H1 (cell line): Measurements from ENCODE around the gene WDR35. TPM values are rescaled to one million over a fixed set of nuclear protein-coding genes. Genes with fewer than 3 reads are reported as not detected.

ENCODE experiments used
- CTCF ChIA-PET: fragments of 300-600 bp; sonication (Branson Sonifier 250); formaldehyde crosslinking; loops from one replicate; lab custom pipeline; 2021; ENCODE audit not compliant: partially characterized antibody; lab: Charles Lee
- POLR2A ChIA-PET: fragments of 300-600 bp; sonication (Branson Sonifier 250); formaldehyde crosslinking; loops from one replicate; lab custom pipeline; 2021; ENCODE audit warnings: inconsistent platforms; ENCODE audit not compliant: partially characterized antibody; lab: Charles Lee
- DNase-seq, 2 experiments: peaks; one replicate each; pipeline versions ENCODE4 v3.0.0 to v3.0.0-alpha.2; 2010 to 2022; ENCODE audit warnings: low spot score in 2 of 2, low read depth in 1 of 2, mixed read lengths in 1 of 2
- FAIRE-seq: peaks from 2 replicates; lab custom pipeline; 2011; peaks lifted over from hg19 to GRCh38; lab: Jason Lieb, UNC
- H2AFZ ChIP-seq: 2 replicates; pipeline ENCODE4 v1.8.1; 2012; ENCODE audit warnings: low read length, inconsistent platforms
- H2AK5ac ChIP-seq: 2 replicates; pipeline ENCODE4 v1.6.1; 2013; ENCODE audit warnings: low read depth, low read length
- H2BK120ac ChIP-seq: replicated peaks from 2 replicates; pipeline ENCODE3; 2013; ENCODE audit warnings: low read depth, low read length, inconsistent platforms
- H2BK12ac ChIP-seq: 2 replicates; pipeline ENCODE4 v1.6.1; 2013; ENCODE audit warnings: low read depth, low read length
- H2BK15ac ChIP-seq: 2 replicates; pipeline ENCODE4 v1.6.1; 2013; ENCODE audit warnings: low read length
- H2BK20ac ChIP-seq: 2 replicates; pipeline ENCODE4 v1.6.1; 2013; ENCODE audit warnings: low read length
- H2BK5ac ChIP-seq: 2 replicates; pipeline ENCODE4 v1.6.1; 2013; ENCODE audit warnings: low read depth, low read length
- H3K14ac ChIP-seq: 2 replicates; pipeline ENCODE4 v1.6.1; 2013; ENCODE audit warnings: inconsistent platforms; ENCODE audit not compliant: insufficient read length
- H3K18ac ChIP-seq: 2 replicates; pipeline ENCODE4 v1.6.1; 2013; ENCODE audit warnings: low read length; ENCODE audit errors: extremely low read depth
- H3K23ac ChIP-seq: 2 replicates; pipeline ENCODE4 v1.6.1; 2013; ENCODE audit warnings: inconsistent platforms; ENCODE audit not compliant: insufficient read length
- H3K23me2 ChIP-seq: 2 replicates; pipeline ENCODE4 v1.6.1; 2013; ENCODE audit warnings: low read depth, low read length
- H3K27ac ChIP-seq: 2 replicates; pipeline ENCODE4 v1.6.1; 2011; ENCODE audit warnings: low read depth, low read length, inconsistent platforms
- H3K27me3 ChIP-seq, 4 experiments: replicated peaks in 1 of 4; 1 replicate in 1 of 4; 2 replicates in 3 of 4; pipeline versions ENCODE4 v1.6.1 to v1.8.1; 2011 to 2013; ENCODE audit warnings: low read length in 3 of 4, mild to moderate bottlenecking in 3 of 4, inconsistent platforms in 2 of 4, mixed read lengths in 2 of 4, moderate library complexity in 1 of 4; ENCODE audit not compliant: control insufficient read depth in 3 of 4, insufficient read depth in 3 of 4; ENCODE audit errors: extremely low read depth in 1 of 4
- H3K36me3 ChIP-seq, 4 experiments: 2 replicates each; pipeline versions ENCODE4 v1.6.1 to v1.8.1; 2011 to 2013; ENCODE audit warnings: mild to moderate bottlenecking in 4 of 4, low read length in 3 of 4, moderate library complexity in 2 of 4, control low read depth in 1 of 4, inconsistent platforms in 1 of 4; ENCODE audit not compliant: insufficient read depth in 4 of 4, control insufficient read depth in 2 of 4
- H3K4ac ChIP-seq: replicated peaks from 2 replicates; pipeline ENCODE3; 2013; ENCODE audit warnings: low read length, low read depth, mixed read lengths, inconsistent platforms; ENCODE audit not compliant: insufficient read length
- H3K4me1 ChIP-seq, 4 experiments: replicated peaks in 1 of 4; 1 replicate in 1 of 4; 2 replicates in 3 of 4; pipeline versions ENCODE4 v1.6.1 to v1.8.1; 2011 to 2013; ENCODE audit warnings: low read length in 3 of 4, inconsistent platforms in 2 of 4, mixed read lengths in 1 of 4; ENCODE audit not compliant: insufficient read depth in 4 of 4, control insufficient read depth in 3 of 4
- H3K4me2 ChIP-seq, 2 experiments: 2 replicates each; pipeline versions ENCODE4 v1.6.1 to v1.8.1; 2011 to 2013; ENCODE audit warnings: low read depth in 2 of 2, low read length in 2 of 2, control low read depth in 1 of 2, inconsistent platforms in 1 of 2, mild to moderate bottlenecking in 1 of 2; ENCODE audit not compliant: insufficient read depth in 1 of 2
- H3K4me3 ChIP-seq, 4 experiments: fragments of 200-600, 300-600 bp in 1 of 4; sonication (generic), shearing (Covaris generic), sonication (Bioruptor Twin) in 1 of 4; 2 replicates each; pipeline versions ENCODE4 v1.5.1 to v1.8.1; 2011 to 2016; ENCODE audit warnings: low read length in 4 of 4, low read depth in 3 of 4, control low read depth in 2 of 4, inconsistent platforms in 2 of 4, mild to moderate bottlenecking in 2 of 4, mixed read lengths in 1 of 4, moderate library complexity in 1 of 4; ENCODE audit not compliant: insufficient read depth in 2 of 4; ENCODE audit errors: extremely low read depth in 1 of 4
- H3K56ac ChIP-seq: replicated peaks from 2 replicates; pipeline ENCODE3; 2013; ENCODE audit warnings: low read depth, mild to moderate bottlenecking, mixed read lengths, low read length, inconsistent platforms; ENCODE audit not compliant: insufficient read length
- H3K79me1 ChIP-seq: 2 replicates; pipeline ENCODE4 v1.6.1; 2013; ENCODE audit warnings: low read depth, low read length, control low read depth
- H3K79me2 ChIP-seq, 2 experiments: 2 replicates each; pipeline versions ENCODE4 v1.6.1 to v1.8.1; 2012 to 2013; ENCODE audit warnings: low read length in 2 of 2, mild to moderate bottlenecking in 2 of 2, inconsistent platforms in 1 of 2; ENCODE audit not compliant: insufficient read depth in 2 of 2, control insufficient read depth in 1 of 2
- H3K9ac ChIP-seq, 4 experiments: replicated peaks in 1 of 4; 1 replicate in 1 of 4; 2 replicates in 3 of 4; pipeline versions ENCODE4 v1.6.1 to v1.8.1; 2011 to 2013; ENCODE audit warnings: low read depth in 3 of 4, low read length in 3 of 4, control low read depth in 2 of 4, mild to moderate bottlenecking in 2 of 4, moderate library complexity in 2 of 4, inconsistent platforms in 1 of 4; ENCODE audit errors: extremely low read depth in 1 of 4
- H3K9me3 ChIP-seq, 2 experiments: 2 replicates each; pipeline versions ENCODE4 v1.6.1 to v1.8.1; 2012 to 2013; ENCODE audit warnings: mild to moderate bottlenecking in 2 of 2, moderate library complexity in 2 of 2, control low read depth in 1 of 2, inconsistent platforms in 1 of 2, low read depth in 1 of 2, low read length in 1 of 2, mixed read lengths in 1 of 2; ENCODE audit not compliant: insufficient read depth in 2 of 2
- H4K20me1 ChIP-seq, 2 experiments: replicated peaks in 1 of 2; 2 replicates each; pipeline versions ENCODE3 to v1.8.1; 2011 to 2013; ENCODE audit warnings: inconsistent platforms in 2 of 2, low read length in 2 of 2, mild to moderate bottlenecking in 1 of 2; ENCODE audit not compliant: insufficient read depth in 2 of 2, control insufficient read depth in 1 of 2
- H4K5ac ChIP-seq: 2 replicates; pipeline ENCODE4 v1.6.1; 2013; ENCODE audit warnings: low read length, low read depth, mixed read lengths, inconsistent platforms; ENCODE audit not compliant: insufficient read length
- H4K8ac ChIP-seq: 2 replicates; pipeline ENCODE4 v1.8.0; 2013; ENCODE audit warnings: mild to moderate bottlenecking, moderate library complexity, low read length, inconsistent platforms; ENCODE audit not compliant: insufficient read depth; ENCODE audit errors: extremely low read depth
- H4K91ac ChIP-seq: replicated peaks from 2 replicates; pipeline ENCODE3; 2013; ENCODE audit warnings: low read length, mixed read lengths, inconsistent platforms; ENCODE audit not compliant: insufficient read length
- CBX5 ChIP-seq: fragments of 300-800, 300-1000 bp; sonication (generic); IDR thresholded peaks from 2 replicates; pipeline ENCODE4 v1.7.1; 2016; ENCODE audit warnings: antibody characterized with exemption, low read length, low read depth
- CEBPB ChIP-seq: IDR thresholded peaks from 2 replicates; pipeline ENCODE4 v1.6.1; 2012; ENCODE audit warnings: low read depth, low read length
- GTF2F1 ChIP-seq: IDR thresholded peaks from 2 replicates; pipeline ENCODE4 v1.6.1; 2012; ENCODE audit warnings: low read depth, low read length, improper control_type of control experiment, borderline replicate concordance
- KDM1A ChIP-seq: fragments of 200-600, 300-600 bp; sonication (generic); IDR thresholded peaks from 2 replicates; pipeline ENCODE4 v1.7.1; 2016; ENCODE audit warnings: mild to moderate bottlenecking, low read length, borderline replicate concordance
- POLR2A ChIP-seq, 2 experiments: IDR thresholded peaks; 1 replicate in 1 of 2; 2 replicates in 1 of 2; pipeline ENCODE4 v1.6.1; 2011; ENCODE audit warnings: low read depth in 2 of 2, low read length in 2 of 2, mild to moderate bottlenecking in 2 of 2; ENCODE audit errors: control extremely low read depth in 1 of 2
- POU5F1 ChIP-seq: IDR thresholded peaks from 2 replicates; pipeline ENCODE4 v1.6.1; 2011; ENCODE audit warnings: low read depth, mild to moderate bottlenecking, low read length, moderate library complexity
- RFX5 ChIP-seq: IDR thresholded peaks from 2 replicates; pipeline ENCODE4 v1.6.1; 2011; ENCODE audit warnings: low read depth, low read length, improper control_type of control experiment, borderline replicate concordance
- SIN3A ChIP-seq, 2 experiments: IDR thresholded peaks in 1 of 2; conservative IDR thresholded peaks in 1 of 2; 2 replicates each; pipeline ENCODE4 v1.6.1; 2011 to 2012; ENCODE audit warnings: low read length in 2 of 2, improper control_type of control experiment in 1 of 2, low read depth in 1 of 2, mild to moderate bottlenecking in 1 of 2
- SP1 ChIP-seq: IDR thresholded peaks from 2 replicates; pipeline ENCODE4 v1.6.1; 2011; ENCODE audit warnings: low read depth, low read length
- TEAD4 ChIP-seq: IDR thresholded peaks from 2 replicates; pipeline ENCODE4 v1.6.1; 2012; ENCODE audit warnings: low read depth, low read length, inconsistent platforms, mixed read lengths
- WGBS, 2 experiments: shearing (Covaris generic) in 1 of 2; methylation state at CpG; one replicate each; pipeline versions ENCODE4 v1.1.6 to v1.1.7; 2013 to 2015; ENCODE audit warnings: low lambda C conversion rate in 2 of 2, mixed read lengths in 2 of 2, inconsistent platforms in 1 of 2, low coverage in 1 of 2, missing lambda C conversion rate in 1 of 2; ENCODE audit not compliant: insufficient replicate concordance in 2 of 2, insufficient coverage in 1 of 2, insufficient read length in 1 of 2; ENCODE audit errors: extremely low coverage in 1 of 2, missing lambda C conversion rate in 1 of 2; 5-methylcytosine and 5-hydroxymethylcytosine counted together
- polyA plus RNA-seq, 7 experiments: library from polyadenylated mRNA; depleted of rRNA in 3 of 7; stranded (reverse) in 5 of 7; unstranded in 2 of 7; fragments of >200 nt in 5 of 7; fragments of 200-250 nt in 2 of 7; gene quantifications; 1 replicate in 5 of 7; 2 replicates in 1 of 7; 4 replicates in 1 of 7; pipeline versions ENCODE4 v1.2.1 to v1.2.3, GENCODE V29; 2011 to 2013; ENCODE audit warnings: missing spikeins in 2 of 7, mixed read lengths in 2 of 7
- total RNA-seq: library from RNA; stranded (reverse); fragmentation: NEBNext Ultra II Directional; extraction: Animal tissue kit (Norgen Biotek cat#: 25700); gene quantifications from 2 replicates; pipeline ENCODE4 v1.2.1, GENCODE V29; 2021
- TF ChIP-seq, protein P1 (sequence below): IDR thresholded peaks from 2 replicates; pipeline ENCODE4 v1.6.1; 2012; ENCODE audit warnings: inconsistent platforms
- TF ChIP-seq, protein P2 (sequence below), 3 experiments: IDR thresholded peaks; 1 replicate in 2 of 3; 2 replicates in 1 of 3; pipeline versions ENCODE4 v1.5.1 to v1.6.1; 2011; ENCODE audit warnings: low read length in 3 of 3, mild to moderate bottlenecking in 3 of 3, inconsistent platforms in 2 of 3, low read depth in 1 of 3, moderate library complexity in 1 of 3; ENCODE audit not compliant: insufficient read depth in 1 of 3; ENCODE audit errors: control extremely low read depth in 1 of 3

The WDR35 gene
- total and polyA plus RNA-seq, 2 of the 8 experiments (the other 6 are each of a cell fraction or from before 2014, with no cell fraction given): 9.0 to 25.5 TPM

DNA sequence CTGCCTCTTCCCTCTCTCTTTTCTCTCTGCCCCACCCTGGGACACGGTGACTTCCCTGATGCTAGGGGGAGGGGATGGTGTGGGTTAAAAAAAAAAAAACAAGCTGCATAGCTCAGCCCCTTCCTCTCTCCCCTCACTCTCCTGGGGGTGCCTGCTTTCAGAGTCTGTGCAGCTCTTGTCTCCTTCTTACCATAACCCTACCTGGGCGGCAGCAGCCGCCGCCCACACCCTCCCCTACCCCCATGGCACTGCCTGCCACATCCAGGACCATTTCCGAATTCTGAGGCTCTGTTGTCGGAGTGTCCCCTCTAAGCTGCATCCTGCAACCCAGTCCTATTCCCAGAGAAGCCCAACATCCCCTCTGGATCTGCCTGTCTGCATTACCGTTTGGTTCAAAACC, 104.1 kb downstream of the WDR35 start:
- Histone ChIP-seq H3K56ac (no peak overlapping the region), H3K14ac (no peak overlapping the region), H2BK12ac (no peak overlapping the region), H3K27me3 (no peaks in the 10 kb centered on the region; a peak in 1 of 7 replicates), H3K4ac (no peak overlapping the region), H2AFZ (no peak overlapping the region), H3K9me3 (no peaks in the 10 kb centered on the region), H4K91ac (no peak overlapping the region), H2BK120ac (no peak overlapping the region), H3K4me3 (no peak overlapping the region), H2BK20ac (no peak overlapping the region), H4K5ac (no peak overlapping the region), H2BK5ac (no peak overlapping the region), H4K20me1 (no peaks in the 10 kb centered on the region), H3K18ac (no peak overlapping the region), H3K36me3 (no peaks in the 10 kb centered on the region), H2AK5ac (no peak overlapping the region), H3K79me1 (no peaks in the 10 kb centered on the region), H4K8ac (no peak overlapping the region), H3K4me2 (no peak overlapping the region), H3K27ac (no peak overlapping the region), H3K4me1 (0 out of 7 replicates have a peak, but pooled peaks cover 0 to 2% (median 0%) of the 10 kb centered on the region in 4 experiments), H3K79me2 (no peaks in the 10 kb centered on the region), H2BK15ac (no peak overlapping the region), H3K9ac (no peak overlapping the region), H3K23me2 (no peaks in the 10 kb centered on the region), H3K23ac (no peak overlapping the region)
- CTCF ChIA-PET: interaction anchor here (0.6 to 1.2 kb wide), 3 partner anchors 11 to 522 kb away, joined by 3 to 4 read pairs (median 4); no protein-coding TSS in a partner anchor
- 76% methylated on average over 7 of the region's 7 CpGs; no CpG with 5 or more reads in 1 of the 2 experiments for WGBS, 2 experiments
- POLR2A ChIA-PET: no interaction called here
- peak in 1 of 2 experiments; percentile 30 for DNase-seq
- FAIRE-seq: no peak
- TF ChIP-seq CEBPB (no peak), POU5F1 (no peak), GTF2F1 (no peak), TEAD4 (no peak), CBX5 (no peak), SIN3A (conservative IDR thresholded peaks at IDR 0.05 in 1 of 2, IDR thresholded peaks at IDR 0.05 in 1 of 2; ENCODE audit: low read depth in 1 of 2, low read length in 2 of 2) (no peak), SP1 (no peak), POLR2A (IDR thresholded peaks at IDR 0.05; ENCODE audit: control extremely low read depth in 1 of 2, low read depth in 2 of 2, low read length in 2 of 2) (no peak), RFX5 (no peak), KDM1A (no peak)
- TF ChIP-seq, protein P1, sequence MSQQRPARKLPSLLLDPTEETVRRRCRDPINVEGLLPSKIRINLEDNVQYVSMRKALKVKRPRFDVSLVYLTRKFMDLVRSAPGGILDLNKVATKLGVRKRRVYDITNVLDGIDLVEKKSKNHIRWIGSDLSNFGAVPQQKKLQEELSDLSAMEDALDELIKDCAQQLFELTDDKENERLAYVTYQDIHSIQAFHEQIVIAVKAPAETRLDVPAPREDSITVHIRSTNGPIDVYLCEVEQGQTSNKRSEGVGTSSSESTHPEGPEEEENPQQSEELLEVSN: no peak
- TF ChIP-seq, protein P2, sequence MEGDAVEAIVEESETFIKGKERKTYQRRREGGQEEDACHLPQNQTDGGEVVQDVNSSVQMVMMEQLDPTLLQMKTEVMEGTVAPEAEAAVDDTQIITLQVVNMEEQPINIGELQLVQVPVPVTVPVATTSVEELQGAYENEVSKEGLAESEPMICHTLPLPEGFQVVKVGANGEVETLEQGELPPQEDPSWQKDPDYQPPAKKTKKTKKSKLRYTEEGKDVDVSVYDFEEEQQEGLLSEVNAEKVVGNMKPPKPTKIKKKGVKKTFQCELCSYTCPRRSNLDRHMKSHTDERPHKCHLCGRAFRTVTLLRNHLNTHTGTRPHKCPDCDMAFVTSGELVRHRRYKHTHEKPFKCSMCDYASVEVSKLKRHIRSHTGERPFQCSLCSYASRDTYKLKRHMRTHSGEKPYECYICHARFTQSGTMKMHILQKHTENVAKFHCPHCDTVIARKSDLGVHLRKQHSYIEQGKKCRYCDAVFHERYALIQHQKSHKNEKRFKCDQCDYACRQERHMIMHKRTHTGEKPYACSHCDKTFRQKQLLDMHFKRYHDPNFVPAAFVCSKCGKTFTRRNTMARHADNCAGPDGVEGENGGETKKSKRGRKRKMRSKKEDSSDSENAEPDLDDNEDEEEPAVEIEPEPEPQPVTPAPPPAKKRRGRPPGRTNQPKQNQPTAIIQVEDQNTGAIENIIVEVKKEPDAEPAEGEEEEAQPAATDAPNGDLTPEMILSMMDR (IDR thresholded peaks at IDR 0.05; ENCODE audit: control extremely low read depth in 1 of 3, insufficient read depth in 1 of 3, low read depth in 1 of 3, low read length in 3 of 3): no peak
